GM21825 (cell line): Measurements from ENCODE around the gene ENDOU.

Experiments used
- ATAC-seq: cut with Tn5 transposase; IDR thresholded peaks from one replicate; pipeline ENCODE4 v1.9.1; 2021; ENCODE audit warnings: mild to moderate bottlenecking, moderate library complexity; ENCODE audit not compliant: unreplicated experiment

ENDOU gene

DNA sequence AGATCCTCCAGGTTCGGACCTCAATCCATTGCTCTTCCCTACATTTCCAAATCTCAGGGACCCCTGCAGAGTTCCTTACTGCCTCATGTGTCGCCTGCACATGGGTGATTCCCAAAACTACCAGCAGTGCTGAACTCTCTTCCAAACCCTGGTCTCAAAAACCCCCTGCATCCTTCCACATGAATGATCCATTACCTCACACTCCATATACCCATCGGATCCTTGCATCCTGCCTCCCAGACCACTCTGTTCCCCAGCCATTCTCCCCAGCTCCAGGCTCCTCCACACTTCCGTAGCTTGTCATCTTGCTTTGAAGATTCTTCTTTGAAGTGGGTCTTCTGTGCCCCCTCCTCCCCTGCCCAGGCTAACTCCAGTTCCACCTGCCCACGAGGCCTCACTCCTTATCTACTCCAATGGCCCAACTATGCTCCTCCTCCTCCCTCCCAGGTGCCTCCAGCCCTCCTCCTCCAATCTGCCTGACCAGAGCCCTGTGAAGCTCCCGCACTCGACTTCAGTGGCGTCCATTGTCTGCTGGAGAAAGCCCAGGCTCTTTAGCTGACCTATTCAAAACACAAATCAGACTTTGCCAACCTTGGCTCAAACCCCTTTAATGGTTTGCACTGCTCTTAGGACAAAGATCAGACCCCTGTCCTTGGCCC, 19.6 kb upstream of the ENDOU start:
- ATAC-seq = no peak

DNA sequence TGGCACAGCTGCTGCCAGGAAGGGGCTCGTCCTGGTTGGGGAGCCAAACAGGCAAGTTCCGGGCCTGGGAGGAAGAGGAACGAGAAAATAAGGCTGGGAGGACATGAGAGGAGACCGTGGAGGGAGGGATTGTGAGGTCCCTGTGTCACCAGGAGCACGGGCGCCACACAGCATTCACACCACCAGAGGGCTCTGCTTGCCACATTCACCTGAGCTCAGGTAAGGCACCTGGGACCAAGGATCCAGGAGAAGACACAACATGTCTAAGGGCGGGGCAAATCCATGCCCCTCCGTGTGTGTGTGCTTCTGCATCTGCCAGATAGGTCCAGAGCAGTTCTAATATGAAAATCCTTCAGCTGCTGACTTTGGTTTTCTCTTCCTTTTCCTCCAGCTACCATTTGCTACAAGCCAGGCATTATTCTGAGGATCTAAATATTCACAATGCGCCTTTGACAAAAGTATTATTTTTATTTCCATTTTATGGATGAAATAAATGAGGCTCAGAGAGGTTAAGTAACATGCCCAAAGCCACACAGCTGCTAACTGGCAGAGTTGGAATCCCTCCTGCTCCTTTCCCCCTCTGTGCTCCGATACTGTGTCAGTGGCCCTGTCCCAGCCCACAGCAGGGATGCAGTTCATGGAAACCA, 18.8 kb upstream of the ENDOU start:
- ATAC-seq = no peak

DNA sequence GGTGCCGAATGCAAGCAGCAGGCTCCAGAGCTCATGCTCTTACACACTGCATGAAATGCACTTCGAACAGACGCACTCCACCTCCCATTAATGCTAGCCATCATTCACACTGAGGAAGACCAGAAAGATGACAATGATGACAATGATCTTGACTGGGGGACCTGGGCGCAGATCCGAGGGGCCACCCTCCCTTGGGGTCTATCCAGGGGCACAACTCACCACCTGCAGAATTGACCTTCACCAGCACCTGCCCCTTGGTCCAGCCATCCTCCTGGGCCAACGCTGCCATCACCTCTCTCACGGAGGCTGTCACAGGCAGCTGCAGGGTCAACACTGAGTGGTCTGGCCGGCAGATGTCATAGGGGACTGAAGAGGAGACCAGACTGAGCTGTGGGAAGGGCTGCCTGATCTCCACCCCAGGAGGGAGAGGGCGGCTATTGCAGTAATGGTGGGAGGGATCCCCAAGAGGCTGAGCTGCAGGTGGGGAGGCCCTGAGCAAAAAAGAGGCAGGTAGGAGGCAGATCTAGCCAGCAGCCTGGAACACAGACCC, 18.1 kb upstream of the ENDOU start:
- ATAC-seq = no peak

DNA sequence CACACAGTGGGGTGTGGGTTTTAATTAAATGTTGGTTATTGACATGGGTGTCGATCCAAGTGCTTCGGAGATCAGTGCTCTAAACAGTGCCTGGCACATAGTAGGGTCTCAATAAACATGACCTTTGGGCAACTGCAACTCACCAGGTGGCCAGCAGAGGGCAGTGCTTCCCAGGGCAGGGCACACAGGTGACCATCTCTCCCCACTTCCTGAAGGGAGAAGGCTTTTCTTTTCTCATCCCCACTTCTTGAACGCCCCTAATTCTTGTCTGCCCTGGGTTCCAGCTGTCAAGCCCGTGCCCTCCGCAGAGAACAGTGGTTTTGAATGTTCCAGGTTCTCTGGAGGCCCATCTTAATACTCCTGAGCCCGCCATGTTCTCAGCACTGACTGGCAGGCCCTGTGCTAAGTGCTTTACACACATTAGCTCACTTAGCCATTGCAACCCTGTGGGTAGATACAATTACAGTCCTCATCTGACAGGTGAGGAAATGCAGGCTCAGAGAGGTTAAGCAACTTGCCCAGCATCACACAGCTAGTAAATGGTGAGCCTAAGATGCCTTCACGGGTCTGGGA, 17.0 kb upstream of the ENDOU start:
- no peak for ATAC-seq

DNA sequence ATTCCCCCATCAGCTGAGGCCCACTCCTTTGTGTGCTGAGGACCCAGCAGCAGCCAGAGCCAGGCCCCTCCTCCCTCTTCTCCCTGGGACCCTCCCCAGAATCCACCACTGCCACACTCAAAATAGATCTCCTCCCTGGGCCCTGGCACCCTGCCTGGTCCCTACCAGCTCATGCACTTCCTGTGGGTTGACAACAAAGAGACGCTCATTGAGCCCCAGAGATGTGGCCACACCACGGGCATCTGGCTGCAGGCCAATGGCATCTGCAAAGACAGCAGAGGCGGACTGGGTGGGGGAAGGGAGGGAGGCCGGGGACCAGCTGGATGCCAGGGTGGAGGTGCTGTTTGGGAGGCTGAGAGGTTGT, 16.0 kb upstream of the ENDOU start:
- ATAC-seq = no peak

DNA sequence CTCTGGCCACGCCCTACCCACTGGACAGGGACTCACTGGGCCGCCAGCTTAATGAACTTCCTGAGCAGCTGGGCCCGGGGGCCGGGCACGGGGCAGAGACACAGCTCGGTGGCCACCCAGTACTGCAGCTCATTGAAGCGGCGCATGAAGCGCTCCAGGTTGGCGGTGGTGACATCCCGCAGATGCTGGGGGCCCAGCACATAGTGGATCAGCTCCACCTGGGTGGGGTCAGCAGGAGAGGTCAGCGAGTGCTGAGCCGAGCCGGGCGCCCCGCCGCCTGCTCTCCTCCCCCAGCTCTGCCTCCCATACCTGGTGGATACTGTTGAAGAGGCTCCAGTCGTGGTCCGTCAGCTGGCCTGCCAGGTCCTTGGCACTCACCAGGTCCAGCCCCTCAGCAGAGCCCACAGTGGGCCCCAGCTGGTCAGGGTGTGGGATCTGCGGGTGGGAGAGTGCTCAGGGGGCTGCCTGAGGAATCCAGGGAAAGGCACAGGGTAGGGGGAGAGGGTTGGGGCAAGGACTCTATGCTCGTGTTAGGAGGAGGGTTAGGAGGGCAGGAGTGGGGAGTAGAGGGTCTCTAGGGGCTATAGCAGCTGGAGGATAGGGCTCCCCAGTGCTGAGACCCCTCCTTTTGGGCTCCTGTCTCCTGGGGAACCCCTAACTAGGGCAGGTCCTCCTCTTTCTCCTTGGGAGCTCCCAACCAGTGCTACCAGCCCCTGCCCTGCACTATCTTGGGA, 15.5 kb upstream of the ENDOU start:
- peak; percentile 50 for ATAC-seq

DNA sequence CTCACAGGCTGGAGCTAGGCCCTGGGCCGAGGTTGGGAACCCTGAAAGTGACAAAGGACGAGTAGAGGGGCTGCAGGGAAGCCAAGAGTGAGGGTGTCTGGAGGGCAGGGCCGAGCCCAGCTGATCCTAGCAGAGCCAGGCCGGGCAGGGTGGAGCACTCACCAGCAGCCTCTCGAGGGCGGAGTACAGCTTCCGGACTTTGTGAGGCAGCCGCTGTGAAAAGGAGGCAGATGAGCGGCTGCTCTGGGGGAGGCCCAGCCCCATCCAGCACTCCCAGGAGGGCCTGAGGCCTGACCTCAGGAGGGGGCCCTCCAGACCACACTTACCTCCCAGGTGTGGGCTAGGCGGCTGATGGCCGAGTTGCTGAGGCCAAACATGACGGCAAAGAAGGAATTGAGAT, 14.7 kb upstream of the ENDOU start:
- ATAC-seq = peak; percentile 64

DNA sequence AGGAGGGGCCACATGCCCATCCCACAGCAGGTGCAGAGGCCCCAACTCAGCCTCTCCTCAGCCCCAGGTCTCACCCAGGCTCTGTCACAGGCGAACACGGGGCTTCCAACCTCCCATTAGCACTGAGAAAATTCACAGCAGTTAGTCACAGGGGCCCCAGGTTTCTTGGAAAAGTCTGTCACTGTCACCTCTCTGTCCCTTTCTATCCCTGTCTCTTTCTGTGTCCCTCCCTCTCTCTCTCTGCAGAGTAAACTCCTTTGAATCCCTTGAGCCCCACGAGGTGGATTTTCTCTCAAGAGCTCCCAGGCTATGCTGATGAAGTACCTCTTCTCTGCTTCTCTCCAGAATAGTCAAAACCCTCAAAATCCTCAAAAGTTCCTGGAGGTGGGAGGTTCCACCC, 14.0 kb upstream of the ENDOU start:
- no peak for ATAC-seq

DNA sequence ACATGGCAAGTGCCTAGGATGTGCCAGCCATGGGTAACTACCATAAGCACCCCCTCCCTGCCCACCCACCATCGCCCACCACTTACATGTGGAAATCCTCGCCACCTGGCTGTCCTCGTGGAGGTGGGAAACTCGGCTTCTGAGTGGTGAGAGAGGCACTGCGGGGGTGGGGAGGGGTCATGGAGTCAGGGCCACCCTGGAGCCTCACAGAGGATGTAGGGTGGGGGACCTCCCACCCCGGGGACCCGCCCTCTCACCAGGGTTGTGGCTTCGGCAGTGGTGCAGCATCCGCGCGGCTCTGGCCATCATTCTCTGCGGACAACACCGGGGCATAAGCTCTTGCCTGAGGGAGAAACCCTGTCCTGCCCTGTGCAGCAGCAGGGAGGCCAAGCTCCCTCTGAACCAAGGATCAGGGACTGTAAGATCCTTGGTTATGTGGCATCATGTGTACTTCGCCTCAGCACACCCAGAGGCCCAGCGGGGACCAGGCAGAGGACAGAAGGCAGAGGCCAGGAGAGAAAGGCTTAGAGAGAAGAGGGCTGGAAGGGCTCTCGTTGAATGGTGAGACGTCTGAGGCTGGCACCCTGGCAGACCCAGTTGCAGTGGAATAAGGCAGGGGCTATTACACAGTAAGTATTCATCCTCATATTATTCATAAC, 12.8 kb upstream of the ENDOU start:
- ATAC-seq = no peak

DNA sequence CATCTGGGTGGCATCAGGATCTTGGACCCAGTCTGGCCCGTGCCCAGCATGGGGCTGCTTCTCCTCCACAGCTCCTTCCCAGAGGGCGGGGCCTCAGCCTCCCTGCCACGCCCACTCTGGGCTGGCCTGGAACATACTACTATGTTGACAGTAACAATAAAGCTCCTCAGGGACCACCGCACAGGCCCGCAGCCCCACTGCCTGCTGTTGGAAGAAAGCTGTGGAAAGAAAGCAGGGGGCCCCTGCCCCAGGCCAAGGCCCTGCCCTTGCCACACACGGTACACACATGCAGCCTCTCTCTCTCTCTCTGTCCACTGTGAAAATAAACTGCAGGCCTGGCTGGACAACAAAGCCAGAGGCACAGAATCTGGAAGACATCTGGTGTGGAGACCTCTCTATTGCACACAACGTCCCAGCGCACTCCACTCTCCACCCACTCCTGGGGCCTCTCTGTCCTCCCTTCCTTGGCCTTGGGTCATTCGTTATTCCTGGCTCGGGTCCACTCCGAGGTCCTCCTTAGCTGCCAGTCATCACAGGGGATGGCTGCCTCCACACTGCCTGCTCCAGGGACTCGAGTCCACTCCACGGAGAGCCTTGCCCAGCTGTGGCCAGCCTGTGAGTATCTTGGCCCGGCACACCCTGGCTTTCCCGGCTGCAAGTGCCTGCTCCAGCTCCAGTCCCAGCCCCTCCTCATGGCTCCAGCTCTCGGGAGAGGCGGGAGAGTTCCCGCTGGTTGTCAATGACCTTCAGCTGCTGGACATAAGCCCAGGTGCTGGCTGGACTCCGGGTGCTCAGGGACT, 11.8 kb upstream of the ENDOU start:
- ATAC-seq = no peak

DNA sequence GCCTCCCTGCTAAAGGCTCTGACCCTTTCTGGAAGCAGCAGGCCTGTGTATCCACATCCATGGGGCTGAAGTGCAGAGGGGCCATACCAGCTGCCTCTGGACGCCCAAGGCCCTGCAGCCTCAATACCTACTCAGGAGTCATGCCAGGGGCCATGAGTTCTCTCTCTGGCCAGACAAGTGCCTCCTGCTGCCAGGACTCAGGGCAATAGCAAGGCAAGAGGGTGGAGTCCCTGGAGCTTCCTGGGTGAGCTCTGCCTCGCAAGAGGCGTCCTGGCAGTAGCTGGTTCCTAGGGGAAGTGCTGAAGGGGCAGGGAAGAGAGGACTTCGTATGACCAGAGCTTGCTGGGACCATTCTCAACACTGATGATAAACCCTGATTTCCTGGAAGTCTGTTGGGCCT, 10.9 kb upstream of the ENDOU start:
- ATAC-seq = no peak

DNA sequence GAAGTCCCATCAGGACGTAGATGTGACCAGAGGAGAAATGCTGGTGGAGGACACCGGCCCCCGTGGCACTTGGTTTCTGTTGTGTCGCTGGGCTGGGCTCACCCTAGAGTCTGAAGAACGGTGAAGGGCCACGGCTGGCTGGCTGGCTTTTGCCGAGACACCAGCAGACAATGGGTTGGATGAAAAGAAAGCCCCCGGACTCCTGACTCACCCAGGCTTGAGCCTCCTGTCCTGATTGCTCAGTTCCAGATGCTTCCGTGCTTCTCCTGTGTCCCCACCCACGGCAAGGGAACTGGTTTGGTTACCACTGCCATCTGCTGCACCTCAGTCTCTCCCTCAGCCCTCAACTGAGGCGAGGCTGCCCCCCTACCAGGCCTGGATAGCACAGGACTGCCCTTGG, 10.4 kb upstream of the ENDOU start:
- ATAC-seq = no peak

DNA sequence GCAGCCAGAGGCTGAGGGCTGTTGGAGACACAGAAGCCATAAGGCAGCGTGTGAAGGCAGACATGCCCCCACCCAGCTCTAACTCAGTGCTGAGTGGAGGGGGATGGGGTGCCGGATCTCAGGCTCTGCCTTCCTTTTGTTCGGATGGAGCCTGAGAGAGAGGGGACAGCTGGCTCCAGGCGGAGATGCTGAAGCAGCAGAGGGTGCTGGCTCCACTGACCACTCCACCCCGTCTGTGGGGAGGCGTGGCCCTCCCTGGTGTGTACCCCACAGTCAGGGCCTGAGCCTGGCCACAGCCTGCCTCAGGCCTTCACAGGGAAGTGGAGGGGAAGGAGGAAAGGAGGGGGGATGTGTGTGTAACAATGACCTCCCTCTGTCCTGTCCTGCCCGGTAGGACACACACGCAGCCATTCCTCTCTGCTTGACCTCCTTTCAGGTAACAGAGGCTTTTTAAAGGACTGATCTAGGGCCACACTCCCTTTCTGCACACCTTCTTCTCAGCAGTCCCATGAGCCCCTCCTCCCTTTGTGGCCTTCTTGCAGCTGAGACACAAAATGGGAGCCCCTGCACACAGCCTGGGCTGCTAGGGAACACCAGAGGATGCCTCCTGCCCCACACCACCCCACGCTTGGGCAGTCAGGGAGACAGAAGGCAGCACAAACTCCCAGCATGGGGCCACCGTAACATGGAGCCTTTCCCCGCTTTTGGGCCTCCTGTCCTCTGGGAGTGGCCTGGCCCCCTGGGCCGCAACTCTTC, 9.6 kb upstream of the ENDOU start:
- no peak for ATAC-seq

DNA sequence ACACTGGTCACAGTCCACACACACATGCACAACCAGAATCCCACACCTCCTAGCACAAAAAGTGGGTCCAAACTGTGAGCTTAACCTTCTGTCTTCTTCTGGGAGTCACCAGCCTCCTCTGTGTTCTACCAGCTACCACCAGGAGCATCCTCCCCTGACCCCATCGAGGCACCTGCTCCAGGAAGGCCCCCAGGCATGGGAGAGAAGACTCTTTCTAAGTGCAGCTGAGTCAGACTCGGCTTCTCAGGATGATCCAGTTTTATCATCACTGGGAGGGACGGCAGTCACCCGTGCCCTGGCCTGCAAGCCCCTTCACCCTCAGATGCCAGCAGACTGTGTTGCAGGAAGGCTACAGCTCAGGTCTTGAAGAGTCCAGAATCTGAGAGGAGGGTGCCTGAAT, 7.9 kb upstream of the ENDOU start:
- ATAC-seq = no peak

DNA sequence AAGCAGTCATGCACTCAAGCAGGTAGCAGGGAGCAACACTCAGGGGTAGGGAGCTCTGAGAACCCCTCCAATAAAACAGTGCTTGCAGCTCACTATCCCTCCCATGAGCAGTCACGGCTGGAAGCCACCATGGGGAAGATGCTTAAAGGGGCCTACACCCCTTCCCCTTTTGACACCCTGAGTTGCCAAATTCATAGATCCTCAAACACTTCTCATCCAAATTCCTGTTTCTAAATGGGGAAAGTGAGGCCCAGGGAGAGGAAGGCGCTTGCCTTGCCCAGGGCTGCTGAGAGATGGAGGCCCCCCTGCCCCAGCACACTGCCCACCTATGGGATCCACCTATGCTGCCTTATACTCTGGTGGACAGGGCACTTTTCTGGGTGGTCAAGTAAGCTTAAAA, 7.2 kb upstream of the ENDOU start:
- ATAC-seq = no peak

DNA sequence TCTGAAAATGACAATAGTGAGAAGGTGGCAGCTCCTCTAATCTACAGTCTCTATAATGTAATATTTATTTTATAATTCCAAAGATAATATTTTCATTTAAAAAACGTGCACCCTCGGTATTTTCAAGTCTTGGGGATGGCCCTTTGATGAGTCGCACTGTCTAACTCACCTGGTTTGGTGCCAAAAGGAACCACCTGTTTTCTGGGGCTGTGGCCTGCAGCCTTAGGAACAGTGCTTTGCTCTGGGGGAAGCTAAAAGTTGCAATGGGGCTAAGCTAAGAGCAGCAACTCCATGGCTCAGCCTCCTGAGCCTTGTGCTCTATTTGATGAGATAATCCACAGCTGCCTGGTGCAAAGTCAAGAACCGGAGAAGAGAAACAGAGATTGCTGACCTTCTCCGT, 6.4 kb upstream of the ENDOU start:
- no peak for ATAC-seq

DNA sequence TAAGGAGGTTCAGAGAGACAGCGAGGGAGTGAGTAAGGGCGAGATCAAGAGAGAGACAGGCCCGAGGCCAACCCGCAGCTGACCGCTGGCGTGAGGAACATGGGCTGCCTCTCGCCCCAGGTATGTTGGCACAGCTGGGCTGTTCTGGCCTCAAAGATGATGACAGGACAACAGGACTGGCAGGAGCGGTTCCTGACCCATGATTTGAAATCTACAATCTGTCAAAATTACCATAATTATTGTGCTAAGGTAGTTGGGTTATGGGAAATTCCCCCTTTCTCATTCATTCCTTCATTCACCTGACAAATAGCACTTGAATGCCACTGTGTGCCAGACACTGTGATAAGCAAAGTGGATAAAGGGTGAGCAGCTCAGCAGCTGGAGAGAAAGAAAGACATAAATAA, 5.1 kb upstream of the ENDOU start:
- no peak for ATAC-seq

DNA sequence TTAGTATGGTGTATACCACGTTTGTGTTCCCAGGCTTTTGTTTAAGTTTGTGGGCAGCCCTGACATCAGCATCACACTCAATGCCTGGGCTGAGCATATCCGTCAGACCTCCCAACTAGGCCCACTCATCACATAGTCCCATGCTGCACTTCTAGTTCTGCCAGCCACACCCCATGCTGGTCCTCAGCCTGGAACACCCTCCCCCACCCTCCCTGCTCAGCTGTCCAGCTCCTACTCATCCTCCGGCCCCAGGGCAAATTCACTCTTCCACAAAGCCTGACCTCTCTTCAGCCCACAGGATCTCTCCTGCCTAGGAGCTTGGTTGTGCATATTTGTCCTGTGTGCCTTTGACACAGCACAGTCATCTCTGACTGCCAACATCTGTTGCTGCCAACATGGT, 3.9 kb upstream of the ENDOU start:
- no peak for ATAC-seq

DNA sequence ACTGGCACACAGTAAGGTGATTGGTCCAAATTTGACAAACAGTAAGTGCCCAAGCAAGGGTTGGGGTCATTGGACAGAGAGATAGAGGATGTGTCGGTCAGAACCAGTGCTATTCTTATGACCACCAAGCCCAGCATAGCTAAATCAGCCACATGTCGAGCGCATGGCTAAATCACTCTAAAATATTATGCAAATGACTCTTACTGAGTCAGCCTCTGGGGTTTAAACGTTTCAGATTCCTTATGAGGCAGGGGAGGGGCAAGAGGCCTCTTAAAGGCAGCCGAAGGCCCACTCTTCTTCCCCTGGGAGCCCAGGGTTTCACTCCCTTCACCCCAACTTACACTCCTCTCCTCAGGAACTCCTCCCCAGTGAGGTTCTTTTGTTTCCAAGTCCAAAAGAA, 603 bp upstream of the ENDOU start:
- peak; percentile 70 for ATAC-seq
